Kidney (tissue), 14 donors: Measurements from ENCODE around the gene TFB2M. TPM values are rescaled to one million over a fixed set of nuclear protein-coding genes. Genes with fewer than 3 reads are reported as not detected.

Experiments
- DNase-seq, 5 donors: peaks; one replicate each; pipeline ENCODE4 v3.0.0-alpha.2; 2013 to 2020
- FAIRE-seq: peaks from 2 replicates; lab custom pipeline; 2012; peaks lifted over from hg19 to GRCh38; lab: Jason Lieb, UNC
- H3K27ac ChIP-seq, 2 donors: one replicate each; pipeline ENCODE4 v1.7.0; 2013; ENCODE audit warnings: low read depth in 2 of 2, low read length in 2 of 2, inconsistent platforms in 1 of 2
- H3K27me3 ChIP-seq: one replicate; pipeline ENCODE4 v1.7.1; 2013; ENCODE audit warnings: low read length, inconsistent platforms; ENCODE audit not compliant: control insufficient read depth, insufficient read depth
- H3K36me3 ChIP-seq, 3 donors: one replicate each; pipeline versions ENCODE4 v1.7.0 to v1.7.1; 2013; ENCODE audit warnings: low read length in 3 of 3, control low read depth in 1 of 3, inconsistent platforms in 1 of 3; ENCODE audit not compliant: insufficient read depth in 3 of 3, control insufficient read depth in 2 of 3
- H3K4me1 ChIP-seq, 3 donors: one replicate each; pipeline versions ENCODE4 v1.7.0 to v1.7.1; 2013; ENCODE audit warnings: low read length in 3 of 3, inconsistent platforms in 1 of 3, low read depth in 1 of 3; ENCODE audit not compliant: control insufficient read depth in 2 of 3, insufficient read depth in 2 of 3
- H3K4me3 ChIP-seq, 3 donors: one replicate each; pipeline versions ENCODE4 v1.7.0 to v1.8.1; 2013; ENCODE audit warnings: low read length in 3 of 3, control low read depth in 1 of 3, inconsistent platforms in 1 of 3
- H3K9ac ChIP-seq, 3 donors: one replicate each; pipeline versions ENCODE4 v1.7.0 to v1.7.1; 2013; ENCODE audit warnings: low read length in 3 of 3, control low read depth in 1 of 3, inconsistent platforms in 1 of 3
- H3K9me3 ChIP-seq, 3 donors: one replicate each; pipeline versions ENCODE4 v1.7.0 to v1.7.1; 2013; ENCODE audit warnings: low read length in 3 of 3, control low read depth in 1 of 3, inconsistent platforms in 1 of 3; ENCODE audit not compliant: control insufficient read depth in 2 of 3, insufficient read depth in 1 of 3
- CTCF ChIP-seq: IDR thresholded peaks from 3 replicates; pipeline ENCODE4 v1.5.1; 2012; ENCODE audit warnings: mild to moderate bottlenecking, moderate library complexity, borderline replicate concordance; ENCODE audit not compliant: insufficient read depth; ENCODE audit errors: extremely low read depth
- intact Hi-C: fragments of 100-400 bp; cut with DNase I; formaldehyde crosslinking; loops from one replicate; pipeline ENCODE4 v1.11.1; 2022
- polyA plus RNA-seq: library from polyadenylated mRNA; stranded (reverse); fragments of 350-450 nt; fragmentation: Illumina TruSeq; extraction: RNeasy Lipid Tissue Mini Kit (QIAGEN cat#74804); gene quantifications from one replicate; pipeline ENCODE4 v1.2.3, GENCODE V29; 2014; ENCODE audit warnings: low read depth, low replicate concordance; ENCODE audit not compliant: insufficient read depth
- total RNA-seq: library from RNA; stranded (reverse); fragmentation: NEBNext Ultra II Directional; extraction: Animal tissue kit (Norgen Biotek cat#: 25700); gene quantifications from one replicate; pipeline ENCODE4 v1.2.1, GENCODE V29; 2021
- donor health status: control.
- donor health status: control.
- donor health status: control.
- donor health status: control.
- donor health status: control.
- donor health status: DM: yes; HTN: yes; CAD: no.
- donor health status: Normal renal cell carcinoma (clear cell type).

The TFB2M gene
- total and polyA plus RNA-seq, 2 donors from 2014 or later: 10.8 to 14.7 TPM

DNA sequence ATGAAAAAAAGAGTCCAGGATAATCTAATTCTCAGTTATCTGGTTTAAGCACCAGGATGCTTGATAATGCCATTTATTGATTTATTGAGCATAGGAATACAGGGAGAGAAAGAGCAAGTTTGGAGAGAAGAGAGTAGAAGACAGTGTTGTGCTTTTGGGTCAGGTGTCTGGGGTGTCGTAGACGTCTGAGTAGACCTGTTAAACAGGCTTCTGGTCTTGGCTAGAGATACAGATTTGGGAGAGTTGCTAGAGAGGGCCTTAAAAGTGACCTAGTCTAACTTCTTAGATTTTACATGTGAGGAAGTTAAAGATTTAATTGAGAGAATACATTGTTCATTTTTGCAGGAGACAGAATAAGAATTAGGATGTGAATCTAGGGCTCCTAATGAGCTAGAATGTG lies 34.5 kb upstream of the TFB2M start:
- no peak for TF ChIP-seq CTCF
- DNase-seq (no peak), FAIRE-seq (no peak)
- H3K4me3 ChIP-seq: no peak overlapping the region
- no peak overlapping the region for H3K27ac ChIP-seq
- no peak overlapping the region for H3K9ac ChIP-seq
- intact Hi-C loops: no loop called here
- no peaks in the 10 kb centered on the region for H3K27me3 ChIP-seq
- no peaks in the 10 kb centered on the region for H3K9me3 ChIP-seq
- H3K4me1 ChIP-seq: no peaks in the 10 kb centered on the region
- peaks cover 0 to 12% (median 0%) of the 10 kb centered on the region in 3 donors for H3K36me3 ChIP-seq

GRCh38 chr1:246599315-246599714 lies 33.3 kb upstream of the TFB2M start:
- no peaks in the 10 kb centered on the region for H3K4me1 ChIP-seq
- DNase-seq (no peak), FAIRE-seq (no peak)
- intact Hi-C loops: no loop called here
- H3K9ac ChIP-seq: no peak overlapping the region
- H3K27me3 ChIP-seq: no peaks in the 10 kb centered on the region
- TF ChIP-seq CTCF: no peak
- peaks cover 0 to 12% (median 0%) of the 10 kb centered on the region in 3 donors for H3K36me3 ChIP-seq
- no peak overlapping the region for H3K27ac ChIP-seq
- H3K4me3 ChIP-seq: no peak overlapping the region
- no peaks in the 10 kb centered on the region for H3K9me3 ChIP-seq

DNA sequence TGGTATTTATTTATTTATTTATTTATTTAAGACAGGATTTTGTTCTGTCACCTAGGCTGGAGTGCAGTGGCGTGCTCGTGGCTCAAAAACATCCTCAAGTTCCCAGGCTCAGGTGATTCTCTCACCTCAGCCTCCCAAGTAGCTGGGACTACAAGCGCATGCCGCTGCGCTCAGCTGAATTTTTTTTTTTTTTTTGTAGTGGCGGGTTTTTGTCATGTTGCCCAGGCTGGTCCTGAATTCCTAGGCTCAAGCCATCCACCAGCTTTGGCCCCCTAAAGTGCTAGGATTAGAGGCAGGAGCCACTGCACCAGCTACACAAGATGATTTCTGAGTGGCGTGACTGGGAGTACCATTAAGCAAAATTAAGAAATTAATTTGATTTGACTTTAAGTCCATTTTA lies 31.9 kb upstream of the TFB2M start:
- FAIRE-seq: no peak
- H3K4me3 ChIP-seq: no peak overlapping the region

More for the DNA sequence above, 31.9 kb upstream of the TFB2M start:
- intact Hi-C loops: no loop called here
- TF ChIP-seq CTCF: no peak
- Histone ChIP-seq H3K36me3 (peaks cover 0 to 16% (median 0%) of the 10 kb centered on the region in 3 donors), H3K9ac (no peak overlapping the region), H3K9me3 (no peaks in the 10 kb centered on the region), H3K4me1 (no peaks in the 10 kb centered on the region), H3K27me3 (no peaks in the 10 kb centered on the region), H3K27ac (no peak overlapping the region)
- no peak for DNase-seq
